SJSA1 (cell line): ENCODE results near the gene NUMBL. TPM values are rescaled to one million over a fixed set of nuclear protein-coding genes. Genes with fewer than 3 reads are reported as not detected.

Experiments
- DNase-seq, 2 experiments: peaks; one replicate each; pipeline ENCODE4 v3.0.0-alpha.2; 2015 to 2020; ENCODE audit warnings: low spot score in 2 of 2, low read depth in 1 of 2
- H3K27ac ChIP-seq: fragments of 250-450 bp; sonication (Bioruptor Pico); 2 replicates; pipeline ENCODE4 v1.5.1; 2020; ENCODE audit warnings: mild to moderate bottlenecking, moderate library complexity
- H3K27me3 ChIP-seq: fragments of 250-450 bp; sonication (Bioruptor Pico); replicated peaks from 2 replicates; pipeline ENCODE4 v1.5.1; 2020; ENCODE audit warnings: mild to moderate bottlenecking, moderate library complexity
- H3K36me3 ChIP-seq: fragments of 250-450 bp; sonication (Bioruptor Pico); 2 replicates; pipeline ENCODE4 v1.5.1; 2020; ENCODE audit warnings: mild to moderate bottlenecking
- H3K4me1 ChIP-seq: fragments of 250-450 bp; sonication (Bioruptor Pico); replicated peaks from 2 replicates; pipeline ENCODE4 v1.6.1; 2021; ENCODE audit warnings: mild to moderate bottlenecking
- H3K4me3 ChIP-seq: fragments of 250-450 bp; sonication (Bioruptor Pico); 2 replicates; pipeline ENCODE4 v1.5.1; 2020; ENCODE audit warnings: mild to moderate bottlenecking
- H3K9me3 ChIP-seq: fragments of 250-450 bp; sonication (Bioruptor Pico); replicated peaks from 2 replicates; pipeline ENCODE4 v1.5.1; 2020; ENCODE audit warnings: mild to moderate bottlenecking
- total RNA-seq: library from RNA; depleted of rRNA; stranded (reverse); fragments of >200 nt; shearing (Covaris generic); gene quantifications from 2 replicates; pipeline ENCODE4 v1.2.3, GENCODE V29; 2014

Gene NUMBL
- total RNA-seq, 1 experiment from 2014 or later, result 14.7 TPM

DNA sequence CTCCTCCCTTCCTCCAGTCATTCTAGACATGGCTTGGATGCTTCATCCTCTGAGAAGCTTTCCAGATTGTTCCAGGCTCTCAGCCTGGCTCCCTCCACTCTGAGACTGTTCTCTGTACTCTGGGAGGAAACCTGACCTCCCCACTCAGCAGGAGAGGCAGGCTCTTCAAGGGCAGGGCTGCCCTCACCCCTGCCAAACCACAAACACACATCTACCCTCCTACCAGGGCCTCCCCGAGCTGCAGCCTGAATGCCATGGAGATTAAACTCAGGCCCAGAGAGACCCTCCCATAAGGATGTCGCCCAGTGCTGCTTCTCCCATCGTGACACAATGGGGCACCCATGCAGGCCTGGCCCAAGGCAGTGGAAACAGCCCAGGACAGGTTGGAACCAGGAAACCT is 16.2 kb downstream of the NUMBL start:
- DNase-seq, result no peak
- Histone ChIP-seq H3K27me3 (no peaks in the 10 kb centered on the region), H3K4me3 (no peak overlapping the region), H3K36me3 (peaks cover 83% of the 10 kb centered on the region), H3K9me3 (no peaks in the 10 kb centered on the region), H3K27ac (no peak overlapping the region), H3K4me1 (no peaks in the 10 kb centered on the region)

DNA sequence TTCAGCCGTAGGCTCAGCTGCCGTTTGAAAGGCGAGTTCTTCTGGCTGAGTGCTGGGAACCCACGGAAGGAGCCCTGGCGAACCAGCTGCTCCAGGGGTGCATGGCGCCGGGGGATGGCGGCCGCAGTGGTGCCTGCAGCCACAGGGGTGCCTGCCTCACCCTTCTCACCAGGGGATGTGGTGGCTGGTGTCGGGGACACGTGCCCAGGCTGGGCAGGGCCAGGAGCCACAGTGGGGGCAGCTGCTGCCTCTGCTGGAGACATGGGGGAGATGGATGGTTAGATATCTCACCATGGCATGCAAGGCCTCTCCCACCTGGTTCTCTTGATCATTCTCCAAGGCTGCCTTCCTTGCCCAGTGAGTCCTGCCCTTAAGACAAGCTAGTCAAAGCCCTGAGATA is 17.1 kb downstream of the NUMBL start:
- Histone ChIP-seq H3K27ac (no peak overlapping the region), H3K4me3 (no peak overlapping the region), H3K9me3 (peaks cover 4% of the 10 kb centered on the region), H3K27me3 (no peaks in the 10 kb centered on the region), H3K4me1 (no peaks in the 10 kb centered on the region), H3K36me3 (peaks cover 83% of the 10 kb centered on the region)
- DNase-seq, result no peak

DNA sequence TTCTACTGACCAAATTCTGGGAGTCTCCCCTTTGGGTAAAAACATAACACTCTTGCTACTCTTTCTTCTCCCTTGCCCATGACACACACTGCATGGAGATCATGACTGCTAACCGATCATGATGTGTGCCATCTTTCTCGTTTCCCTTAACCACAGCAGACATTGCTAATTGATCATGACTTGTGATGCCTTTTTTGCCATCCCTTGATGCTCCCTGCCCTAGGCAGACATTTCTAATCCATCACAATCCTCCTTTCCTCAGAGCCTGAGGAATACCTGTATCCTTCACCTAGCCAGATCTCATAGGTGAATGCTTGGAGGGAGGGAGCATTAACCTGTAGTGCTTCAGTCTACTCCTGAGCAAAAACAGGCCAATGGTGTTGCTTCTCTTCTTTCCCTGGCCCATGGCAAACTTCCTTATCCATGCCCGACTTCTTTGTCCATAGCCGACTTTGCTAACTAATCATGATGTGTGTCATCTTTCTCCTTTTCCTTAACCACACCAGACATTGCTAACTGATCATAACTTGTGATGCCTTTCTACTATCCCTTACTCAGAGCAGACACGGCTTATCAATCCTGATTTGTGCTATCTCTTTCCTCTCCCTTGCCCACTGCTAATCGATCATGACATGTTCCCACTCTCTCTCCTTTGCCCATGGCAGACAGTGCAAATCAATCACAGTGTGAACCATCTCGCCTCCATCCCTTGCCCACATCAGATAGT is 17.7 kb downstream of the NUMBL start:
- Histone ChIP-seq H3K9me3 (peaks cover 4% of the 10 kb centered on the region), H3K36me3 (peaks cover 83% of the 10 kb centered on the region)

DNA sequence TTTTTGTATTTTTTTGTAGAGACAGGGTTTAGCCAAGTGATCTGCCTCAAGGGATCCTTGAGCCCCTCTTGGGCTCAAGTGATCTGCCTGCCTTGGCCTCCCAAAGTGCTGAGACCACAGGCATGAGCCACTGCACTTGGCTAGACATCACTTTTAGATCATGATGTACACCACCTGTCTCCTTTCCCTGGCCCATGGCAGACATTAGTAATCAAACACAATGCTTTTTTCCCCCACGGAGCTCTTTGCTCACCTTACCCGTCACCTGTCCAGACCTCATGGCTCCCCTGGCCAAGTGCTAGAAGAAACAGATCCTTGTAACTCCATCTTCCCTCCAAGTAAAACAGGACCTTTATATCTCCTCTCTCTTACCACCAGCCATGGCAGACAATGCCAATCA is 18.4 kb downstream of the NUMBL start:
- H3K36me3 ChIP-seq, result peaks cover 81% of the 10 kb centered on the region
- H3K27ac ChIP-seq, result no peak overlapping the region
- no peak for DNase-seq

More for the DNA sequence above, 17.7 kb downstream of the NUMBL start:
- DNase-seq, result no peak
- no peaks in the 10 kb centered on the region for H3K27me3 ChIP-seq
- H3K4me1 ChIP-seq, result no peaks in the 10 kb centered on the region
- H3K4me3 ChIP-seq, result no peak overlapping the region
- H3K27ac ChIP-seq, result no peak overlapping the region

DNA sequence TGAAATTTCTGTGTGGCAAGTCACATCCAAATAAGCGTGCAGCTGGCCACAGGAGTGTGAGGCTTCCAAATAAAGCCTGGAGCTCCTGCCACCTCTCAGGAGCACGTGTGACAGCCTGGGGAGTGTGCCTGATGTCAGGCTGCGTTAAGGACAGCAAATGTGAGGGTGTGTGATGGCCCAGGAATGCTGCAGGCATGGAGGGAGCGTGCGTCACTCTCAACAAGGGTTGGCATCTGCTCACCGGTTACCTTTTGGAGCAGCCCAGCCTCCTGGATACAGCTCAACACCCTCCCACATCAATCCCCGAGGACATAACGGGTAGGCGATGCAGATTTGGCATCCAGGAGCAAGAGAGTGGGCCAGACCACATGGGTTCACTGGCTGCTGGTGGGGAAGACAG is 19.0 kb downstream of the NUMBL start:
- Histone ChIP-seq H3K4me1 (peaks cover 7% of the 10 kb centered on the region), H3K27ac (no peak overlapping the region), H3K27me3 (no peaks in the 10 kb centered on the region), H3K36me3 (peaks cover 80% of the 10 kb centered on the region), H3K4me3 (no peak overlapping the region), H3K9me3 (peaks cover 4% of the 10 kb centered on the region)
- no peak for DNase-seq

More for the DNA sequence above, 18.4 kb downstream of the NUMBL start:
- Histone ChIP-seq H3K4me1 (peaks cover under 1% of the 10 kb centered on the region), H3K27me3 (no peaks in the 10 kb centered on the region), H3K9me3 (peaks cover 4% of the 10 kb centered on the region), H3K4me3 (no peak overlapping the region)

DNA sequence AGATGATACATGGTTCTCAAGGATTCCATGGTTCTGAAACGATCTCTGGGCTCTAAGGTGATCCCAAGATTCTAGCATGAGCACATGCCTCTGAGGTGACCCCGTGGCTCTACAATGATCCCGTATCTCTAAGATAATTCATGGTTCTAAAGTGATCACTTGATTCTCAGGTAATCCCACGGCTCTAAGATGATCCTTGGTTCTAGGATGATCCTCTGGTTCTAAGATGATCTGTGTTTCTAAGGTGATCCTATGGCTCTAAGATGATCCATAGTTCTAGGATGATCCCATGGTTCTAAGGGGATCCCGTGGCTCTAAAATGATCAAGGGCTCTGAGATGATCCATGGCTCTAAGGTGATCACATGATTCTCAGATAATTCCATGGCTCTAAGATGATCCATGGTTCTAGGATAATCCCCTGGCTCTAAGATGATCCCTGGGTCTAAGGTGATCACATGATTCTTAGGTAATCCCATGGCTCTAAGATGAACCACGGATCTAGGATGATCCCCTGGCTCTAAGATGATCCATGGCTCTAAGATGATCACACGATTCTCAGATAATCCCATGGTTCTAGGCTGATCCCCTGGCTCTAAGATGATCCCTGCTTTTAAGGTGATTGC is 21.3 kb downstream of the NUMBL start:
- Histone ChIP-seq H3K27me3 (no peaks in the 10 kb centered on the region), H3K4me3 (no peak overlapping the region), H3K9me3 (peaks cover 4% of the 10 kb centered on the region), H3K27ac (no peak overlapping the region), H3K4me1 (peaks cover 10% of the 10 kb centered on the region), H3K36me3 (peaks cover 68% of the 10 kb centered on the region)
- no peak for DNase-seq

DNA sequence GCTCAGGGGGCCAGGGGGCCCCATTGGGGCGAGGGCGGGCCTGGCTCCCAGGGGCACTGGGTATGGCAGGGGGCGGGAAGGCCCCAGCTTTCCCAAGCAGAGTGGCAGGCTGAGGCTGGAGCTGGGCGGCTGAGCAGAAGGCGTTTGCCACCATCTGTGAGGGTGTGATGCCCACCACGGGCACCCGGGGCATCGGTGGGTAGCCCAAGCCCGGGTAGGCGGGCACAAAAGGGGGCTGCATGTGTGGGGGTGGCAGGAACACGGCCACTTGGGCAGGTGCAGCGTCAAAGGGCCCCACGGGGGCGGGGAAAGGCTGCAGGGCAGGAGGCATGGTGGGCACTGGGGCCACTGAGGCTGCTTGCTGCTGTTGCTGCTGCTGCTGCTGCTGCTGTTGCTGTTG is 22.8 kb downstream of the NUMBL start:
- H3K9me3 ChIP-seq, result peaks cover 4% of the 10 kb centered on the region
- peaks cover 53% of the 10 kb centered on the region for H3K36me3 ChIP-seq
- no peak overlapping the region for H3K4me3 ChIP-seq
- H3K4me1 ChIP-seq, result peaks cover 20% of the 10 kb centered on the region
- H3K27ac ChIP-seq, result no peak overlapping the region
- DNase-seq, result no peak
- H3K27me3 ChIP-seq, result no peaks in the 10 kb centered on the region

DNA sequence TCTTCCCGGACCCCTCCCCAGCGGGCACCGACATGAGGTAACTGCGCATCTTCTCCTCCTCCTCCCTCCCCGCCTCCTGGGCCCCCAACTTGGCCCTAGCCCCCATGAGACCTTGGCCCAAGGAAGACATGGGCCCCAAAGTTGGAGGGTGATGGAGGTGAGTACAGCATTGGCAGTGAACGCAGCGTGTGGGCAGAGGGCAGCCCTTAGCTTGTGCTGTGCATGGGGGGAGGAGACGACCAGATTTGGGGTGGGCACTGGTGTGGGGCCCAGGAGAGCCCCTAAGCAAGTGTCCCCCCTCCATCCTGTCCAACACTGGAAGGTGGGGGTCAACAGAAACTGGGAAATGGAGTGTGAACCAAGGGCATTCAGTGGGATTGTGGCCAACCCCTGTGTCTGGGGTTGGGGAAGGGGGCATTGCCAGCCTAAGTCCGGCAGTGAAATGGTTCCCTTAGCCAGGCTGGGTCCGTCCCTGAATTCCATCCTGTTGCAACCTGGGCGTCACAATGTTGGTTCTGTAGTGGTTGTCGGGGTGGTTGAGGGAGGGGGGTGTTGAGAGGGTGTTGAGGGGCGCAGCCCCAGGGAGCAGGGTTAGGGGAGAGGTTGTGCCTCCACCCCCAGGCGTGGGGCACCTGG is 23.5 kb downstream of the NUMBL start:
- Histone ChIP-seq H3K4me1 (peaks cover 20% of the 10 kb centered on the region), H3K36me3 (peaks cover 46% of the 10 kb centered on the region), H3K9me3 (peaks cover 4% of the 10 kb centered on the region), H3K27me3 (no peaks in the 10 kb centered on the region), H3K4me3 (no peak overlapping the region), H3K27ac (no peak overlapping the region)
- DNase-seq, result no peak

DNA sequence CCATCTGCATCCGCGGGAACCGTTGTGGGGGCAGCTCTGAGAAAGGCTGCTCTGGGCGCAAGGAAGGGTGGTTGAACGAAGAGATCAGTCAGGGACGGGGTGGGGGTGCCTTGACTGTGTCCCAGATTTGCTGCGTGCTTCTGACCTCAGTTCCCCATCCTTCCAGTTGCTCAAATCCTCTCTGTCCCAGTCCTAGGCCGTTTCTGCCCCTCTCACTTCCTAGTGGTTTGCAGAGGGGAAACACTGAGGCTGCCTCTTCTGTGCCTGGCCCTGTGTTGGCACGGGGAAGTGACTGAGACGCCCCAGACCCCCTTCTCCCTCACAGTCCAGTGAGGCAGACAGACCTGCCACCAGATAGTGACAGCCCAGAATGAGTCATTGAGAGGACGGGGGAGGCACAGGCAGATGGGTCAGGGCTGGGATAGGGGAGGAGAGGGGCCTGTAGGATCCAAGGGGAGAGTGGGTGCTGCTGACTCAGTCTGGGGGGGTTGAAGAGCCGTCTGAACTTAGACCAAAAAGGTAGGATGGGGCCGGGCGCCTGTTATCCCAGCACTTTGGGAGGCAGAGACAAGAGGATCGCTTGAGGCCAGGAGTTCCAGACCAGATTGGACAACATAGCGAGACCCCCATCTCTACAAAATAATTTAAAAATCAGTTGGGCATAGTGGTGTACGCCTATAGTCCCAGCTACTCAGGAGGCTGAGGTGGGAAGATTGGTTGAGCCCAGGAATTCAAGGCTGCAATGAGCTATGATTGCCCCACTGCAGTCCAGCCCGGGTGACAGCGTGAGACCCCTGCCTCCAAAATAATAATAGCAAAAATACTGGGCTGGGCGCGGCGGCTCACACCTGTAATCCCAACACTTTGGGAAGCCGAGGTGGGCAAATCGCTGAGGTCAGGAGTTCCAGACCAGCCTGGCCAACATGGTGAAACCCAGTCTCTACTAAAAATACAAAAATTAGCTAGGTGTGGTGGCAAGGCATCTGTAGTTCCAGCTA is 26.5 kb downstream of the NUMBL start:
- no peak for DNase-seq
- H3K27ac ChIP-seq, result no peak overlapping the region
- H3K4me3 ChIP-seq, result peak overlapping the region; percentile 47
- peaks cover 20% of the 10 kb centered on the region for H3K4me1 ChIP-seq
- H3K9me3 ChIP-seq, result peaks cover 2% of the 10 kb centered on the region
- peaks cover 21% of the 10 kb centered on the region for H3K36me3 ChIP-seq
- no peaks in the 10 kb centered on the region for H3K27me3 ChIP-seq

DNA sequence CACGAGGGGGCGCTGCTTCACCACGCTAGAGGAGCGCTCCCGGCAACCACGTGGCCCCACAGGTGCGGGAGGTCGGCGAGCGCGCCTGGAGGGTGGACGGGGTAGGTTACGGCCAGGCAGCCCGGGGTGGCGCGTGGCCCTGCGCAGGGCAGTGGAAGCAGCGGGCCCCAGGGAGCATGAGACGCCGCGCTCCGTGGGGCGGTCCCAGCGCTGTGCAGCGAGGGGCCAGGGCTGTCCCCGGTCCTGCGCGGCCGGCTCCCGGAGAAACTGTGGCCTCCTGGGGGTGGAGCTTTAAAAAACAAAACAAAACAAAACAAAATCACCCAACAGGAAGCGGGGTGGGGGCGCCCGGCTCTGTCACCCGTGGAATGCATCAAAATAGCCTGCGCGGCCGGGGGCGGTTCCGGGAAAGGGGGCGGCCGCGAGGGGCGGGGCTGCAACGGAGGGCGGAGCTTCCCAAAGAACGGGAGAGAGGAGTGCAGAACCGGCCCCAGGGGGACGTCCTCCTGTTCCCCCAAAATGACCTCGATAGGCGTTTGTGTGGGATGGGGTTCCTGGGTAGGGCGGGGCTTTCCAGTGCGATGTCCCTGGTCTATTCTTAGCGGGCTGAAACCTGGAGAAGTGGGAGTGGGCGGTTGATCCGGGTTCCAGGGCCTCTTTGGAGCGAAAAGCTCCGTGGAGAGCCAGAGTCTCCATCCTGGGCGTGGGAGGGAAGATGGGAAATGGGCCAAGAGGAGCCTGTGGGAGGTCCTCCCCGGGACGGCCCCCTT is 27.3 kb downstream of the NUMBL start:
- no peaks in the 10 kb centered on the region for H3K27me3 ChIP-seq
- H3K27ac ChIP-seq, result no peak overlapping the region
- H3K4me3 ChIP-seq, result peak overlapping the region; percentile 47
- peak; percentile 87 for DNase-seq
- H3K36me3 ChIP-seq, result peaks cover 12% of the 10 kb centered on the region
- no peaks in the 10 kb centered on the region for H3K9me3 ChIP-seq
- peaks cover 20% of the 10 kb centered on the region for H3K4me1 ChIP-seq

DNA sequence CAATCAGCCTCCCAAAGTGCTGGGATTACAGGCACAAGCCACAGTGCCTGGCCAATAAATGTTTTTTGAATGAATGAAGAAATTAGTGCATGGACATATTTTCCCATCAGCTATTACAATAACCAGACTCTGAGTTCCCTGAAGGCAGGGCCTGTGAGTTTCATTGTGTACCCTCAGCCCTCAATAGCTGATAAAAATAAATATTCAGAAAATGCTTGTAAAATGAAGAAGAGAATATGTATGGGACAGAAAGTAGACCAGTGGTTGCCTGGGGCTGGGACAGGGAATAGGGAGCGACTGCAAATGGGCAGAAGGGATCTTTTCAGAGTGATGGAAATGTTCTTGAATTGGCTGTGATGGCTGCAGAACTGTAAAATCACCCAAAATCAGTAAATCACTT is 28.8 kb downstream of the NUMBL start:
- H3K27me3 ChIP-seq, result no peaks in the 10 kb centered on the region
- DNase-seq, result no peak
- H3K27ac ChIP-seq, result no peak overlapping the region
- H3K36me3 ChIP-seq, result no peaks in the 10 kb centered on the region
- H3K4me3 ChIP-seq, result no peak overlapping the region
- H3K9me3 ChIP-seq, result no peaks in the 10 kb centered on the region
- peaks cover 15% of the 10 kb centered on the region for H3K4me1 ChIP-seq

DNA sequence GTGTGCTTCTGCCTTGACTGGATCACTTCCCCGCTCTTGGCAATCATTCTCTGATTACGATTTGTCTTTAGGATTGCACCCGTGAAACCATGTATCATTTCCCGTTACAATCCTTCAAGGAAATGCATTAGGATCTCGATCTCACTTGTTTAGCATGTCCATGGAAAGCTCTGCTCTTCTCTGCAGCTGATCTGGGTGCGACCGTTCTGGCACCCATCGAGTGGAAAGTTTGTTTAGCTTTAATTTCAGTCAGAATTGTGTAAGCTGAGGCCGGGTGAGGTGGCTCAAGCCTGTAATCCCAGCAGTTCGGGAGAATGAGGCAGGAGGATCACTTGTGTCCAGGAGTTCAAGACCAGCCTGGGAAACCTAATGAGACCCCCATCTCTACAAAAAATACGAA is 30.9 kb downstream of the NUMBL start:
- peaks cover 10% of the 10 kb centered on the region for H3K4me1 ChIP-seq
- no peaks in the 10 kb centered on the region for H3K9me3 ChIP-seq
- no peak overlapping the region for H3K27ac ChIP-seq
- H3K4me3 ChIP-seq, result no peak overlapping the region
- no peaks in the 10 kb centered on the region for H3K36me3 ChIP-seq
- DNase-seq, result no peak
- no peaks in the 10 kb centered on the region for H3K27me3 ChIP-seq

DNA sequence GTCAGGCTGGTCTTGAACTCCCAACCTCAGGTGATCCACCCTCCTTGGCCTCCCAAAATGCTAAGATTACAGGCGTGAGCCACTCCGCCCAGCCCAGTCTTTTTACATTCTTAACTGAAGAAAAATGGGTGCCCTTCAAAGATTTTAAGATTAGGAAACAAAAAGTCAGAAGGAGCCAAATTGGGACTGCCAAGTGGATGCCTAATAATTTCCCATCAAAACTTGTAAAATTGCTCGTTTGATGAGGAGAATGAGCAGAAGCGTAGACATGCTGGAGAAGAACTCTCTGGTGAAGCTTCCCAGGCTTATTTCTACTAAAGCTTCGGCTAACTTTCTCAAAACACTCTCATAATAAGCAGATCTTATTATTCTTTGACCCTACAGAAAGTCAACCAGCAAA is 31.3 kb downstream of the NUMBL start:
- H3K4me3 ChIP-seq, result no peak overlapping the region
- no peak for DNase-seq
- H3K27ac ChIP-seq, result no peak overlapping the region
- H3K4me1 ChIP-seq, result peaks cover 10% of the 10 kb centered on the region
- no peaks in the 10 kb centered on the region for H3K27me3 ChIP-seq
- no peaks in the 10 kb centered on the region for H3K36me3 ChIP-seq
- H3K9me3 ChIP-seq, result no peaks in the 10 kb centered on the region
